Liver (tissue), 9 donors: Measurements from ENCODE around the gene SOCS4. TPM values are rescaled to one million over a fixed set of nuclear protein-coding genes. Genes with fewer than 3 reads are reported as not detected.

Source experiments
- DNase-seq: peaks from one replicate; pipeline ENCODE4 v3.0.0-alpha.2; 2017; ENCODE audit warnings: low spot score
- H3K27ac ChIP-seq, 2 donors: one replicate each; pipeline ENCODE4 v1.7.0; 2013; ENCODE audit warnings: inconsistent platforms in 2 of 2, low read length in 2 of 2, control low read depth in 1 of 2, low read depth in 1 of 2, mild to moderate bottlenecking in 1 of 2
- H3K27me3 ChIP-seq, 4 donors: one replicate each; pipeline versions ENCODE4 v1.6.1 to v1.7.0; 2013; ENCODE audit warnings: low read length in 3 of 4, inconsistent platforms in 1 of 4, mild to moderate bottlenecking in 1 of 4, moderate library complexity in 1 of 4; ENCODE audit not compliant: control insufficient read depth in 4 of 4, insufficient read depth in 4 of 4
- H3K36me3 ChIP-seq, 4 donors: one replicate each; pipeline versions ENCODE4 v1.6.1 to v1.7.0; 2013; ENCODE audit warnings: low read length in 3 of 4, mild to moderate bottlenecking in 3 of 4, low read depth in 1 of 4, moderate library complexity in 1 of 4; ENCODE audit not compliant: control insufficient read depth in 4 of 4, insufficient read depth in 3 of 4
- H3K4me1 ChIP-seq, 4 donors: one replicate each; pipeline versions ENCODE4 v1.6.1 to v1.7.0; 2013; ENCODE audit warnings: low read length in 3 of 4, mild to moderate bottlenecking in 3 of 4, moderate library complexity in 1 of 4; ENCODE audit not compliant: control insufficient read depth in 4 of 4, insufficient read depth in 4 of 4
- H3K4me3 ChIP-seq, 3 donors: one replicate each; pipeline versions ENCODE4 v1.6.1 to v1.7.0; 2013; ENCODE audit warnings: low read length in 3 of 3, control low read depth in 1 of 3, low read depth in 1 of 3, mild to moderate bottlenecking in 1 of 3
- H3K9ac ChIP-seq, 2 donors: one replicate each; pipeline ENCODE4 v1.7.0; 2013; ENCODE audit warnings: low read length in 2 of 2, mild to moderate bottlenecking in 2 of 2, moderate library complexity in 2 of 2, control low read depth in 1 of 2, low read depth in 1 of 2
- H3K9me3 ChIP-seq, 4 donors: one replicate each; pipeline versions ENCODE4 v1.6.1 to v1.7.0; 2013; ENCODE audit warnings: low read length in 3 of 4; ENCODE audit not compliant: control insufficient read depth in 4 of 4
- CTCF ChIP-seq: fragments of 150-350 bp; IDR thresholded peaks from 2 replicates; pipeline ENCODE4 v1.5.1; 2017; ENCODE audit warnings: improper control_type of control experiment, low read depth, low read length; ENCODE audit not compliant: missing input control
- EGR1 ChIP-seq, 2 donors: IDR thresholded peaks; 2 replicates each; pipeline ENCODE4 v1.6.1; 2016 to 2018; ENCODE audit warnings: antibody characterized with exemption in 2 of 2, low read depth in 2 of 2
- FOXA1 ChIP-seq: IDR thresholded peaks from 2 replicates; pipeline ENCODE4 v1.6.1; 2016; ENCODE audit warnings: antibody characterized with exemption
- FOXA2 ChIP-seq: IDR thresholded peaks from 2 replicates; pipeline ENCODE4 v1.6.1; 2016; ENCODE audit warnings: antibody characterized with exemption
- GABPA ChIP-seq, 2 donors: IDR thresholded peaks in 1 of 2; conservative IDR thresholded peaks in 1 of 2; 2 replicates each; pipeline ENCODE4 v1.6.1; 2016; ENCODE audit warnings: antibody characterized with exemption in 2 of 2, mild to moderate bottlenecking in 1 of 2, moderate library complexity in 1 of 2
- HNF4A ChIP-seq, 2 donors: conservative IDR thresholded peaks; 2 replicates each; pipeline ENCODE4 v1.6.1; 2016; ENCODE audit warnings: antibody characterized with exemption in 2 of 2, mild to moderate bottlenecking in 2 of 2
- HNF4G ChIP-seq: IDR thresholded peaks from 2 replicates; pipeline ENCODE4 v1.6.1; 2016; ENCODE audit warnings: antibody characterized with exemption
- JUND ChIP-seq, 2 donors: IDR thresholded peaks; 2 replicates each; pipeline ENCODE4 v1.6.1; 2016; ENCODE audit warnings: antibody characterized with exemption in 2 of 2
- NR2F2 ChIP-seq: IDR thresholded peaks from 2 replicates; pipeline ENCODE4 v1.6.1; 2016; ENCODE audit warnings: antibody characterized with exemption
- RAD21 ChIP-seq, 2 donors: IDR thresholded peaks; 2 replicates each; pipeline ENCODE4 v1.6.1; 2016; ENCODE audit warnings: antibody characterized with exemption in 2 of 2, mild to moderate bottlenecking in 2 of 2
- REST ChIP-seq: IDR thresholded peaks from 2 replicates; pipeline ENCODE4 v1.6.1; 2016; ENCODE audit warnings: antibody characterized with exemption, mild to moderate bottlenecking
- RXRA ChIP-seq, 2 donors: IDR thresholded peaks; 2 replicates each; pipeline ENCODE4 v1.6.1; 2017 to 2018; ENCODE audit warnings: antibody characterized with exemption in 2 of 2, mild to moderate bottlenecking in 1 of 2
- SP1 ChIP-seq: IDR thresholded peaks from 2 replicates; pipeline ENCODE4 v1.6.1; 2018; ENCODE audit warnings: antibody characterized with exemption, mild to moderate bottlenecking
- TAF1 ChIP-seq: conservative IDR thresholded peaks from 2 replicates; pipeline ENCODE4 v1.6.1; 2016; ENCODE audit warnings: antibody characterized with exemption, mild to moderate bottlenecking
- YY1 ChIP-seq: IDR thresholded peaks from 2 replicates; pipeline ENCODE4 v1.6.1; 2016; ENCODE audit warnings: antibody characterized with exemption, mild to moderate bottlenecking
- ZBTB33 ChIP-seq: IDR thresholded peaks from 2 replicates; pipeline ENCODE4 v1.6.1; 2016; ENCODE audit warnings: antibody characterized with exemption
- polyA plus RNA-seq, 2 donors: library from polyadenylated mRNA; stranded (reverse) in 1 of 2; unstranded in 1 of 2; fragments of 200-250 nt in 1 of 2; fragments of >200 nt in 1 of 2; fragmentation: Nextera tagmentation in 1 of 2; extraction: Ambion mirVana in 1 of 2; gene quantifications; one replicate each; pipeline versions ENCODE4 v1.2.1 to v1.2.3, GENCODE V29; 2013 to 2015
- total RNA-seq, 2 donors: library from RNA; depleted of rRNA; stranded (reverse); fragments of >200 nt; gene quantifications; one replicate each; pipeline ENCODE4 v1.2.3, GENCODE V29; 2014
- TF ChIP-seq, protein P1 (sequence below): IDR thresholded peaks from 2 replicates; pipeline ENCODE4 v1.6.1; 2016; ENCODE audit warnings: antibody characterized with exemption
- TF ChIP-seq, protein P2 (sequence below): IDR thresholded peaks from 2 replicates; pipeline ENCODE4 v1.6.1; 2016; ENCODE audit warnings: antibody characterized with exemption
- donor health status: healthy.
- donor health status: healthy.
- donor health status: healthy.
- donor health status: healthy.
- donor health status: healthy.

The SOCS4 gene
- total and polyA plus RNA-seq, 4 donors: 2.2 to 7.4 (median 6.0) TPM

DNA sequence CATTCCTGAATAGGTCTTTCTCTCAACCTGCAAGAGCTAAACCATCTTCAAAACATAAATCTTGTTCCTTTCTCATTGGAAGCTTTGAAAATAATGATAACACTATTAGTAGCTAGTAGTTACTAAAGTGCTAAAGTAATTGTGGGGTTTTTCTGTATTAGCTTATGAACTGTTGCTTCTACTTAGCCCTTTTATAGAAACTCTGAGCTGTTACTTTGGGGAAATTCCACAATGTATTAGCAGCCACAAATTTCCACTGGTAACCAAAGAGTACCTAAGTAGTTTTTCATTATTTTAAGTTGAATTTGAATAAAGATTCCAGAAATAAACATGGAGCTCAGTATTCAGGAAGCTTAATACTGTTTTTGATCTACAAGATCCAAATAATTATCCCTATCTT lies 18.1 kb downstream of the SOCS4 start:
- Histone ChIP-seq H3K4me1 (no peaks in the 10 kb centered on the region), H3K9me3 (no peaks in the 10 kb centered on the region), H3K9ac (no peak overlapping the region), H3K27me3 (no peaks in the 10 kb centered on the region), H3K4me3 (no peak overlapping the region), H3K27ac (no peak overlapping the region), H3K36me3 (peaks cover 0 to 5% (median 0%) of the 10 kb centered on the region in 4 donors)
- DNase-seq: no peak
- TF ChIP-seq FOXA1 (no peak), NR2F2 (no peak), HNF4G (no peak), RXRA (IDR thresholded peaks at IDR 0.05) (no peak), HNF4A (conservative IDR thresholded peaks at IDR 0.05) (no peak), ZBTB33 (no peak), SP1 (no peak), YY1 (no peak), EGR1 (IDR thresholded peaks at IDR 0.05; ENCODE audit: low read depth in 2 of 2) (no peak), FOXA2 (no peak), RAD21 (IDR thresholded peaks at IDR 0.05) (no peak), GABPA (IDR thresholded peaks at IDR 0.05 in 1 of 2, conservative IDR thresholded peaks at IDR 0.05 in 1 of 2) (no peak), REST (no peak), JUND (IDR thresholded peaks at IDR 0.05) (no peak), TAF1 (no peak), CTCF (no peak)
- TF ChIP-seq, protein P1, sequence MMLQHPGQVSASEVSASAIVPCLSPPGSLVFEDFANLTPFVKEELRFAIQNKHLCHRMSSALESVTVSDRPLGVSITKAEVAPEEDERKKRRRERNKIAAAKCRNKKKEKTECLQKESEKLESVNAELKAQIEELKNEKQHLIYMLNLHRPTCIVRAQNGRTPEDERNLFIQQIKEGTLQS: no peak
- TF ChIP-seq, protein P2, sequence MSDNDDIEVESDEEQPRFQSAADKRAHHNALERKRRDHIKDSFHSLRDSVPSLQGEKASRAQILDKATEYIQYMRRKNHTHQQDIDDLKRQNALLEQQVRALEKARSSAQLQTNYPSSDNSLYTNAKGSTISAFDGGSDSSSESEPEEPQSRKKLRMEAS: no peak
